GM18511 (cell line): ENCODE measurements around the gene KRT25.

Experiments used
- ATAC-seq: cut with Tn5 transposase; IDR thresholded peaks from one replicate; pipeline ENCODE4 v1.9.1; 2021; ENCODE audit warnings: mild to moderate bottlenecking, moderate library complexity; ENCODE audit not compliant: unreplicated experiment

The KRT25 gene

GRCh38 chr17:40699371-40699770 is 55.8 kb downstream of the KRT25 start:
- ATAC-seq, result no peak
